Kidney epithelial cell (primary cell): ENCODE data around the gene BIN2. TPM values are rescaled to one million over a fixed set of nuclear protein-coding genes. Genes with fewer than 3 reads are reported as not detected.

Experiments
- DNase-seq: peaks from one replicate; pipeline ENCODE4 v3.0.0-alpha.2; 2010; ENCODE audit warnings: low read depth
- H3K27me3 ChIP-seq: 2 replicates; pipeline ENCODE4 v1.6.0; 2011; ENCODE audit warnings: low read length; ENCODE audit not compliant: control insufficient read depth, insufficient read depth
- H3K36me3 ChIP-seq: 2 replicates; pipeline ENCODE4 v1.5.1; 2011; ENCODE audit warnings: low read length; ENCODE audit not compliant: control insufficient read depth, insufficient read depth
- H3K4me3 ChIP-seq: 2 replicates; pipeline ENCODE4 v1.5.1; 2011; ENCODE audit warnings: low read depth, mild to moderate bottlenecking, control low read depth, low read length
- total RNA-seq: library from RNA; depleted of rRNA; stranded (reverse); fragments of >200 nt; gene quantifications from 2 replicates; pipeline ENCODE4 v1.2.3, GENCODE V29; 2015
- TF ChIP-seq, protein P1 (sequence below): IDR thresholded peaks from 2 replicates; pipeline ENCODE4 v1.5.1; 2011; ENCODE audit warnings: mild to moderate bottlenecking, moderate library complexity, low read length, control low read depth, inconsistent platforms; ENCODE audit not compliant: insufficient read depth, poor library complexity, severe bottlenecking

BIN2 gene
- total RNA-seq, 1 donor from 2014 or later = not detected

GRCh38 chr12:51324953-51325352 is 979 bp upstream of the BIN2 start:
- no peak for DNase-seq
- H3K36me3 ChIP-seq = no peaks in the 10 kb centered on the region
- no peak overlapping the region for H3K4me3 ChIP-seq
- H3K27me3 ChIP-seq = no peaks in the 10 kb centered on the region
- TF ChIP-seq, protein P1, sequence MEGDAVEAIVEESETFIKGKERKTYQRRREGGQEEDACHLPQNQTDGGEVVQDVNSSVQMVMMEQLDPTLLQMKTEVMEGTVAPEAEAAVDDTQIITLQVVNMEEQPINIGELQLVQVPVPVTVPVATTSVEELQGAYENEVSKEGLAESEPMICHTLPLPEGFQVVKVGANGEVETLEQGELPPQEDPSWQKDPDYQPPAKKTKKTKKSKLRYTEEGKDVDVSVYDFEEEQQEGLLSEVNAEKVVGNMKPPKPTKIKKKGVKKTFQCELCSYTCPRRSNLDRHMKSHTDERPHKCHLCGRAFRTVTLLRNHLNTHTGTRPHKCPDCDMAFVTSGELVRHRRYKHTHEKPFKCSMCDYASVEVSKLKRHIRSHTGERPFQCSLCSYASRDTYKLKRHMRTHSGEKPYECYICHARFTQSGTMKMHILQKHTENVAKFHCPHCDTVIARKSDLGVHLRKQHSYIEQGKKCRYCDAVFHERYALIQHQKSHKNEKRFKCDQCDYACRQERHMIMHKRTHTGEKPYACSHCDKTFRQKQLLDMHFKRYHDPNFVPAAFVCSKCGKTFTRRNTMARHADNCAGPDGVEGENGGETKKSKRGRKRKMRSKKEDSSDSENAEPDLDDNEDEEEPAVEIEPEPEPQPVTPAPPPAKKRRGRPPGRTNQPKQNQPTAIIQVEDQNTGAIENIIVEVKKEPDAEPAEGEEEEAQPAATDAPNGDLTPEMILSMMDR = no peak

- TF ChIP-seq, protein P1 = no peak
- Histone ChIP-seq H3K36me3 (no peaks in the 10 kb centered on the region), H3K4me3 (no peak overlapping the region), H3K27me3 (no peaks in the 10 kb centered on the region)
- DNase-seq = no peak
Observed at GRCh38 chr12:51323317-51323960, 535 bp downstream of the BIN2 start.

- no peaks in the 10 kb centered on the region for H3K27me3 ChIP-seq
- TF ChIP-seq, protein P1 = no peak
- H3K4me3 ChIP-seq = no peak overlapping the region
- DNase-seq = no peak
- H3K36me3 ChIP-seq = no peaks in the 10 kb centered on the region
Observed at GRCh38 chr12:51322452-51322851, 1.5 kb downstream of the BIN2 start.

DNA sequence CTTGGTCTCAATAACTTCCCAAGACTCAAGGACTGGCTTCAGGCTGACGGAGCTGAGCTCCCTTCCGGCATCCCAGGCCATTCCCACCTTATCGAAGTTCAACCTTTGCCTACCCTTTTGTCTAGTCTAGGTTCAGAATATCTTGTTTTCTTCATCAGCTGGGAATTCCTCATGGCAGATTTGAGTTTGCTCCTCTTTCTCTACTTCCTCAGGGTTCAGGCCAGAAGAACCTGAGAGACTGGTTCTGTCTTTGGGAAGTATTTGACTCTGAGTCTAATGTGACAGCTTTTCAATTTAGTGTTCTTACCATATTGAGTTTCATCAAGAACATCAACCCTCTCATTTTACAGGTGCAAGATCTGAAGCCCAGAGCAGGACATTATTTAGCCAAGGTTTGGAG is 2.1 kb downstream of the BIN2 start:
- no peak overlapping the region for H3K4me3 ChIP-seq
- no peaks in the 10 kb centered on the region for H3K36me3 ChIP-seq
- no peak for DNase-seq
- no peaks in the 10 kb centered on the region for H3K27me3 ChIP-seq
- TF ChIP-seq, protein P1 = no peak

GRCh38 chr12:51320695-51321320 is 3.2 kb downstream of the BIN2 start:
- no peaks in the 10 kb centered on the region for H3K36me3 ChIP-seq
- TF ChIP-seq, protein P1 = no peak
- no peak for DNase-seq
- H3K4me3 ChIP-seq = no peak overlapping the region
- H3K27me3 ChIP-seq = no peaks in the 10 kb centered on the region

DNA sequence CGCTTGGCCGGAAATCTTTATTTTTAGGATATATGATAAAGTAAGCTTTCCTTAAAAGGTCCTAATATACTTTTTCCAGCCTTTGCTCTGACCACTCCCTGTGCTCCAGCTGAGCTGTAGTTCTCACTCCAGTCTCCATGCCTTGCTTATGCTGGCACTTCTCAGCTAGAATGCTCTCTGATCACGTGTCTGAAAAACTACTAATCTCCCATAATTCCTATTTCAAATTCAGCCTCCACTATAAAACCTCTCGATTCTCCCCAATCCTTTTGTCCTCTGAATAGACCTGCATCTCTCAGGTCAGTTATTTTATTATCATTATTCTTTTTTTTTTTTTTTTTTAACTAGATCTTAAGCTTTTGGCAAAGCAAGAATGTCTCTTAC is 3.7 kb downstream of the BIN2 start:
- TF ChIP-seq, protein P1 = no peak
- H3K4me3 ChIP-seq = no peak overlapping the region
- H3K27me3 ChIP-seq = no peaks in the 10 kb centered on the region
- no peak for DNase-seq
- H3K36me3 ChIP-seq = no peaks in the 10 kb centered on the region
